WTC11 (cell line): Measurements from ENCODE around the gene EVL. TPM values are rescaled to one million over a fixed set of nuclear protein-coding genes. Genes with fewer than 3 reads are reported as not detected.

Source experiments
- ATAC-seq: fragments of 200-7000 bp; cut with Tn5 transposase; 2 replicates; pipeline ENCODE4 v1.10.0; 2021; ENCODE audit warnings: mild to moderate bottlenecking, moderate library complexity
- CTCF ChIA-PET: fragments of 300-600 bp; sonication (Branson Sonifier 250); formaldehyde crosslinking; loops from one replicate; lab custom pipeline; 2021; ENCODE audit warnings: antibody characterized with exemption; lab: Charles Lee
- POLR2A ChIA-PET: fragments of 350-600 bp; sonication (Branson Sonifier 250); formaldehyde crosslinking; loops from one replicate; lab custom pipeline; 2021; ENCODE audit warnings: antibody characterized with exemption; lab: Charles Lee
- DNase-seq: peaks from one replicate; pipeline ENCODE4 v3.0.0; 2021; ENCODE audit warnings: low spot score
- H3K27ac Mint-ChIP-seq: 2 replicates; pipeline ENCODE4 v1.8.0; 2021; ENCODE audit warnings: mixed read lengths
- H3K27me3 Mint-ChIP-seq: 2 replicates; pipeline ENCODE4 v1.8.0; 2021; ENCODE audit warnings: low read depth, mild to moderate bottlenecking, moderate library complexity, mixed read lengths
- H3K36me3 Mint-ChIP-seq: 2 replicates; pipeline ENCODE4 v1.8.0; 2021; ENCODE audit warnings: mixed read lengths
- H3K4me1 Mint-ChIP-seq: 2 replicates; pipeline ENCODE4 v1.8.0; 2022; ENCODE audit warnings: mixed read lengths
- H3K4me3 Mint-ChIP-seq: 2 replicates; pipeline ENCODE4 v1.8.0; 2021; ENCODE audit warnings: mild to moderate bottlenecking, moderate library complexity, mixed read lengths
- H3K9me3 Mint-ChIP-seq: 2 replicates; pipeline ENCODE4 v1.8.0; 2021; ENCODE audit warnings: mixed read lengths
- AFF4 ChIP-seq: sonication (generic); formaldehyde crosslinking; IDR thresholded peaks from 2 replicates; pipeline ENCODE4 v1.8.1; 2023; ENCODE audit warnings: mild to moderate bottlenecking, missing genetic modification reagents, borderline replicate concordance
- ATF2 ChIP-seq: sonication (generic); formaldehyde crosslinking; IDR thresholded peaks from 2 replicates; pipeline ENCODE4 v1.8.1; 2022; ENCODE audit warnings: low read depth, missing genetic modification reagents, borderline replicate concordance
- E2F5 ChIP-seq: sonication (generic); formaldehyde crosslinking; IDR thresholded peaks from 2 replicates; pipeline ENCODE4 v1.8.1; 2022; ENCODE audit warnings: mild to moderate bottlenecking, moderate library complexity, missing genetic modification reagents
- ERG ChIP-seq: fragments of 250-450 bp; sonication (Bioruptor Pico); IDR thresholded peaks from 2 replicates; pipeline ENCODE4 v1.8.0; 2021; ENCODE audit warnings: mild to moderate bottlenecking
- ESRRA ChIP-seq: sonication (generic); formaldehyde crosslinking; IDR thresholded peaks from 2 replicates; pipeline ENCODE4 v1.8.1; 2022; ENCODE audit warnings: mild to moderate bottlenecking, missing genetic modification reagents, borderline replicate concordance
- GABPB1 ChIP-seq: sonication (generic); formaldehyde crosslinking; IDR thresholded peaks from 2 replicates; pipeline ENCODE4 v1.8.1; 2023; ENCODE audit warnings: mild to moderate bottlenecking, missing genetic modification reagents
- HMGXB4 ChIP-seq: sonication (generic); formaldehyde crosslinking; IDR thresholded peaks from 2 replicates; pipeline ENCODE4 v1.8.1; 2023; ENCODE audit warnings: mild to moderate bottlenecking, moderate library complexity, missing genetic modification reagents
- MXD4 ChIP-seq: fragments of 250-450 bp; sonication (Bioruptor Pico); IDR thresholded peaks from 2 replicates; pipeline ENCODE4 v1.8.0; 2021; ENCODE audit warnings: mild to moderate bottlenecking, moderate library complexity, borderline replicate concordance
- MYBL2 ChIP-seq: sonication (generic); formaldehyde crosslinking; IDR thresholded peaks from 2 replicates; pipeline ENCODE4 v1.8.1; 2023; ENCODE audit warnings: mild to moderate bottlenecking, moderate library complexity, missing genetic modification reagents
- NFE2L1 ChIP-seq: sonication (generic); formaldehyde crosslinking; IDR thresholded peaks from 2 replicates; pipeline ENCODE4 v1.8.1; 2023; ENCODE audit warnings: missing genetic modification reagents
- SMAD3 ChIP-seq: sonication (generic); formaldehyde crosslinking; IDR thresholded peaks from 2 replicates; pipeline ENCODE4 v1.8.0; 2022; ENCODE audit warnings: missing genetic modification reagents, mild to moderate bottlenecking, borderline replicate concordance
- TCF7 ChIP-seq: sonication (generic); formaldehyde crosslinking; IDR thresholded peaks from 2 replicates; pipeline ENCODE4 v1.8.0; 2022; ENCODE audit warnings: mild to moderate bottlenecking, low read depth, missing genetic modification reagents, moderate library complexity
- TEAD1 ChIP-seq: sonication (generic); formaldehyde crosslinking; IDR thresholded peaks from 2 replicates; pipeline ENCODE4 v1.8.0; 2022; ENCODE audit warnings: mild to moderate bottlenecking, missing genetic modification reagents
- USF1 ChIP-seq: sonication (generic); formaldehyde crosslinking; IDR thresholded peaks from 2 replicates; pipeline ENCODE4 v1.8.0; 2022; ENCODE audit warnings: mild to moderate bottlenecking, missing genetic modification reagents
- ZBTB43 ChIP-seq: sonication (generic); formaldehyde crosslinking; IDR thresholded peaks from 2 replicates; pipeline ENCODE4 v1.8.1; 2023; ENCODE audit warnings: mild to moderate bottlenecking, missing genetic modification reagents
- ZNF138 ChIP-seq: sonication (generic); formaldehyde crosslinking; conservative IDR thresholded peaks from 2 replicates; pipeline ENCODE4 v1.8.1; 2022; ENCODE audit warnings: mild to moderate bottlenecking, moderate library complexity, missing genetic modification reagents
- total RNA-seq: library from RNA; stranded (reverse); gene quantifications from 3 replicates; pipeline ENCODE4 v1.2.3, GENCODE V29; 2021

EVL gene
- total RNA-seq, 1 experiment from 2014 or later, result 60.8 TPM

- peaks cover 8% of the 10 kb centered on the region for H3K4me1 Mint-ChIP-seq
- POLR2A ChIA-PET, result no interaction called here
- H3K36me3 Mint-ChIP-seq, result no peaks in the 10 kb centered on the region
- no peak overlapping the region for H3K27ac Mint-ChIP-seq
- no peak overlapping the region for H3K4me3 Mint-ChIP-seq
- DNase-seq, result no peak
- CTCF ChIA-PET, result interaction anchor here (9.5 kb wide), 1 partner anchor 9 kb away, joined by 136 read pairs; no protein-coding TSS in a partner anchor
- TF ChIP-seq ZBTB43 (CRISPR knock-in tag), result no peak
- no peak for TF ChIP-seq ATF2 (CRISPR knock-in tag)
- TF ChIP-seq HMGXB4, result no peak
- TF ChIP-seq AFF4 (CRISPR knock-in tag), result no peak
- TF ChIP-seq TEAD1 (CRISPR knock-in tag), result no peak
- TF ChIP-seq GABPB1 (CRISPR knock-in tag), result no peak
- TF ChIP-seq, all 79 proteins: peak for 0
- Mint-ChIP-seq H3K9me3 (no peaks in the 10 kb centered on the region), H3K27me3 (no peaks in the 10 kb centered on the region)
- ATAC-seq, result no peak
Measured at GRCh38 chr14:100144645-100144995, 79.4 kb downstream of the EVL start.

GRCh38 chr14:100144996-100145646 is 79.9 kb downstream of the EVL start:
- H3K27ac Mint-ChIP-seq, result no peak overlapping the region
- ATAC-seq, result no peak
- CTCF ChIA-PET, result interaction anchor here (9.5 kb wide), 1 partner anchor 8 kb away, joined by 136 read pairs; no protein-coding TSS in a partner anchor

GRCh38 chr14:100145682-100146464 is 80.7 kb downstream of the EVL start:
- CTCF ChIA-PET, result interaction anchor here (0.7 to 9.5 kb wide), 4 partner anchors 8 to 138 kb away, joined by 3 to 136 read pairs (median 6); partner anchors contain the start of gene DEGS2

More at GRCh38 chr14:100144996-100145646, 79.9 kb downstream of the EVL start:
- POLR2A ChIA-PET, result no interaction called here
- Mint-ChIP-seq H3K27me3 (no peaks in the 10 kb centered on the region), H3K36me3 (no peaks in the 10 kb centered on the region), H3K9me3 (no peaks in the 10 kb centered on the region), H3K4me3 (no peak overlapping the region), H3K4me1 (peaks cover 8% of the 10 kb centered on the region)
- TF ChIP-seq MXD4 (CRISPR knock-in tag) (no peak), GABPB1 (CRISPR knock-in tag) (peak; percentile 39; the same call in 1 of the 2 replicates), ZNF138 (CRISPR knock-in tag) (no peak)
- no peak for DNase-seq

More at GRCh38 chr14:100145682-100146464, 80.7 kb downstream of the EVL start:
- POLR2A ChIA-PET, result no interaction called here
- Mint-ChIP-seq H3K9me3 (no peaks in the 10 kb centered on the region), H3K27me3 (no peaks in the 10 kb centered on the region), H3K4me3 (no peak overlapping the region), H3K27ac (no peak overlapping the region), H3K36me3 (no peaks in the 10 kb centered on the region), H3K4me1 (peaks cover under 1% of the 10 kb centered on the region; the same call in 1 of the 2 replicates)
- no peak for TF ChIP-seq ESRRA (CRISPR knock-in tag)
- no peak for TF ChIP-seq NFE2L1 (CRISPR knock-in tag)
- no peak for TF ChIP-seq USF1 (CRISPR knock-in tag)
- no peak for TF ChIP-seq TCF7 (CRISPR knock-in tag)
- no peak for TF ChIP-seq SMAD3 (CRISPR knock-in tag)
- TF ChIP-seq E2F5 (CRISPR knock-in tag), result no peak
- no peak for TF ChIP-seq MYBL2 (CRISPR knock-in tag)
- no peak for TF ChIP-seq ZNF138 (CRISPR knock-in tag)
- no peak for TF ChIP-seq ERG
- DNase-seq (no peak), ATAC-seq (no peak)
